ENCODE data around the gene LRRC75A. TPM values are rescaled to one million over a fixed set of nuclear protein-coding genes. Genes with fewer than 3 reads are reported as not detected.
"Not testable (repeated sequence)": the region's sequence is repeated elsewhere in the genome, so short reads cannot be mapped to it uniquely, and the experiment has no call there.

Gene LRRC75A
- total and polyA plus RNA-seq, 7 experiments from 2014 or later = 0.92 to 5.2 (median 3.3) TPM

GRCh38 chr17:16407911-16408588 lies 83.9 kb downstream of the LRRC75A start:
- CTCF ChIA-PET = no interaction called here
- POLR2A ChIA-PET = interaction anchor here (0.5 to 1.8 kb wide), 2 partner anchors 23 to 30 kb away, joined by 3 to 5 read pairs; no protein-coding TSS in a partner anchor
- intact Hi-C loops (cut with micrococcal nuclease) = no loop called here
- ATAC-seq = no peak
- Mint-ChIP-seq H3K4me3 (peak overlapping the region in 8 of 10 donors; percentile 4 to 71 (median 33)), H3K9me3 (no peaks in the 10 kb centered on the region), H3K27ac (no peak overlapping the region), H3K27me3 (peaks cover 0 to 38% (median 9%) of the 10 kb centered on the region in 5 donors), H3K4me1 (peaks cover 0 to 13% (median 6%) of the 10 kb centered on the region in 7 donors), H3K36me3 (peaks cover 0 to 1% (median 0%) of the 10 kb centered on the region in 5 donors)
- Histone ChIP-seq H3K4me3 (ENCODE audit: low read length) (no peak overlapping the region), H3K27me3 (ENCODE audit: control insufficient read depth in 2 of 2, insufficient read depth in 2 of 2, low read length in 2 of 2) (no peaks in the 10 kb centered on the region), H3K27ac (ENCODE audit: low read depth, low read length) (no peak overlapping the region), H3K4me1 (ENCODE audit: control insufficient read depth in 2 of 2, insufficient read depth in 2 of 2, low read length in 2 of 2) (no peaks in the 10 kb centered on the region), H3K9me3 (ENCODE audit: control insufficient read depth in 2 of 3, low read length in 3 of 3) (no peaks in the 10 kb centered on the region), H3K36me3 (ENCODE audit: control insufficient read depth in 2 of 3, insufficient read depth in 3 of 3, low read length in 3 of 3) (no peaks in the 10 kb centered on the region)
- DNase-seq = no peak

GRCh38 chr17:16406742-16407674 lies 85.0 kb downstream of the LRRC75A start:
- peak overlapping the region; percentile 14 to 83 (median 60) for H3K4me3 Mint-ChIP-seq
- peaks cover 0 to 11% (median 6%) of the 10 kb centered on the region in 7 donors for H3K4me1 Mint-ChIP-seq

GRCh38 chr17:16403847-16404246 lies 88.1 kb downstream of the LRRC75A start:
- H3K9me3 Mint-ChIP-seq; H3K27me3 ChIP-seq (ENCODE audit: control insufficient read depth in 2 of 2, insufficient read depth in 2 of 2, low read length in 2 of 2); H3K27ac Mint-ChIP-seq; H3K9me3 ChIP-seq (ENCODE audit: control insufficient read depth in 2 of 3, low read length in 3 of 3); POLR2A ChIA-PET; H3K4me3 Mint-ChIP-seq; H3K27ac ChIP-seq (ENCODE audit: low read depth, low read length); H3K4me3 ChIP-seq (ENCODE audit: low read length); ATAC-seq; intact Hi-C loops (cut with micrococcal nuclease); CTCF ChIA-PET; H3K36me3 Mint-ChIP-seq; H3K4me1 ChIP-seq (ENCODE audit: control insufficient read depth in 2 of 2, insufficient read depth in 2 of 2, low read length in 2 of 2); DNase-seq; H3K36me3 ChIP-seq (ENCODE audit: control insufficient read depth in 2 of 3, insufficient read depth in 3 of 3, low read length in 3 of 3): not testable (repeated sequence)
- peaks cover 5 to 36% (median 14%) of the 10 kb centered on the region in 5 donors for H3K27me3 Mint-ChIP-seq
- H3K4me1 Mint-ChIP-seq = peaks cover 2 to 13% (median 9%) of the 10 kb centered on the region in 7 donors

More at GRCh38 chr17:16406742-16407674, 85.0 kb downstream of the LRRC75A start:
- peak overlapping the region; percentile 55 for H3K4me3 ChIP-seq (ENCODE audit: low read length)
- Mint-ChIP-seq H3K27me3 (peaks cover 0 to 38% (median 12%) of the 10 kb centered on the region in 5 donors), H3K36me3 (no peaks in the 10 kb centered on the region), H3K9me3 (no peaks in the 10 kb centered on the region), H3K27ac (no peak overlapping the region)
- POLR2A ChIA-PET = interaction anchor here (0.8 to 1.8 kb wide), 2 partner anchors 12 to 31 kb away, joined by 5 to 6 read pairs; no protein-coding TSS in a partner anchor
- H3K27ac ChIP-seq (ENCODE audit: low read depth, low read length) = peak overlapping the region; percentile 14
- H3K9me3 ChIP-seq (ENCODE audit: control insufficient read depth in 2 of 3, low read length in 3 of 3) = no peaks in the 10 kb centered on the region
- CTCF ChIA-PET = no interaction called here
- H3K36me3 ChIP-seq (ENCODE audit: control insufficient read depth in 2 of 3, insufficient read depth in 3 of 3, low read length in 3 of 3) = no peaks in the 10 kb centered on the region
- intact Hi-C loops (cut with micrococcal nuclease) = no loop called here
- ATAC-seq (peak; percentile 18), DNase-seq (peak in 1 of 9 donors; percentile 10)
- no peaks in the 10 kb centered on the region for H3K4me1 ChIP-seq (ENCODE audit: control insufficient read depth in 2 of 2, insufficient read depth in 2 of 2, low read length in 2 of 2)
- no peaks in the 10 kb centered on the region for H3K27me3 ChIP-seq (ENCODE audit: control insufficient read depth in 2 of 2, insufficient read depth in 2 of 2, low read length in 2 of 2)

- ChIA-PET CTCF (no interaction called here), POLR2A (no interaction called here)
- Mint-ChIP-seq H3K27ac (peak overlapping the region in 3 of 9 donors; percentile 12 to 38 (median 22)), H3K4me3 (no peak overlapping the region), H3K36me3 (no peaks in the 10 kb centered on the region), H3K4me1 (peaks cover 0 to 10% (median 6%) of the 10 kb centered on the region in 7 donors), H3K27me3 (peaks cover 0 to 15% (median 7%) of the 10 kb centered on the region in 5 donors), H3K9me3 (no peaks in the 10 kb centered on the region)
- no peak for DNase-seq
- peak; percentile 41 for ATAC-seq
- no peaks in the 10 kb centered on the region for H3K27me3 ChIP-seq (ENCODE audit: control insufficient read depth in 2 of 2, insufficient read depth in 2 of 2, low read length in 2 of 2)
- H3K4me3 ChIP-seq (ENCODE audit: low read length) = no peak overlapping the region
- no peak overlapping the region for H3K27ac ChIP-seq (ENCODE audit: low read depth, low read length)
- H3K4me1 ChIP-seq (ENCODE audit: control insufficient read depth in 2 of 2, insufficient read depth in 2 of 2, low read length in 2 of 2) = no peaks in the 10 kb centered on the region
- intact Hi-C loops (cut with micrococcal nuclease) = no loop called here
- no peaks in the 10 kb centered on the region for H3K9me3 ChIP-seq (ENCODE audit: control insufficient read depth in 2 of 3, low read length in 3 of 3)
- no peaks in the 10 kb centered on the region for H3K36me3 ChIP-seq (ENCODE audit: control insufficient read depth in 2 of 3, insufficient read depth in 3 of 3, low read length in 3 of 3)
Measured at GRCh38 chr17:16398270-16399267, 93.4 kb downstream of the LRRC75A start.

- H3K27ac ChIP-seq (ENCODE audit: low read depth, low read length); DNase-seq; H3K4me1 ChIP-seq (ENCODE audit: control insufficient read depth in 2 of 2, insufficient read depth in 2 of 2, low read length in 2 of 2); H3K4me3 ChIP-seq (ENCODE audit: low read length); H3K36me3 ChIP-seq (ENCODE audit: control insufficient read depth in 2 of 3, insufficient read depth in 3 of 3, low read length in 3 of 3); POLR2A ChIA-PET; H3K27me3 ChIP-seq (ENCODE audit: control insufficient read depth in 2 of 2, insufficient read depth in 2 of 2, low read length in 2 of 2); H3K9me3 Mint-ChIP-seq; intact Hi-C loops (cut with micrococcal nuclease); H3K36me3 Mint-ChIP-seq; H3K9me3 ChIP-seq (ENCODE audit: control insufficient read depth in 2 of 3, low read length in 3 of 3); H3K27me3 Mint-ChIP-seq; ATAC-seq; H3K4me3 Mint-ChIP-seq: not testable (repeated sequence)
- peaks cover 0 to 10% (median 6%) of the 10 kb centered on the region in 7 donors for H3K4me1 Mint-ChIP-seq
- H3K27ac Mint-ChIP-seq = peak overlapping the region in 3 of 9 donors; percentile 24 to 43 (median 27)
- CTCF ChIA-PET = interaction anchor here (0.6 kb wide), 1 partner anchor 523 kb away, joined by 3 read pairs; no protein-coding TSS in a partner anchor
Measured at GRCh38 chr17:16396693-16397092, 95.3 kb downstream of the LRRC75A start.

- H3K9me3 ChIP-seq (ENCODE audit: control insufficient read depth in 2 of 3, low read length in 3 of 3); H3K36me3 Mint-ChIP-seq; H3K27me3 Mint-ChIP-seq; H3K36me3 ChIP-seq (ENCODE audit: control insufficient read depth in 2 of 3, insufficient read depth in 3 of 3, low read length in 3 of 3); H3K4me1 ChIP-seq (ENCODE audit: control insufficient read depth in 2 of 2, insufficient read depth in 2 of 2, low read length in 2 of 2); intact Hi-C loops (cut with micrococcal nuclease); H3K27ac Mint-ChIP-seq; H3K27me3 ChIP-seq (ENCODE audit: control insufficient read depth in 2 of 2, insufficient read depth in 2 of 2, low read length in 2 of 2); H3K4me3 ChIP-seq (ENCODE audit: low read length); ATAC-seq; POLR2A ChIA-PET; H3K4me3 Mint-ChIP-seq; CTCF ChIA-PET; H3K27ac ChIP-seq (ENCODE audit: low read depth, low read length); DNase-seq; H3K9me3 Mint-ChIP-seq: not testable (repeated sequence)
- H3K4me1 Mint-ChIP-seq = peaks cover 0 to 10% (median 6%) of the 10 kb centered on the region in 7 donors
Measured at GRCh38 chr17:16395887-16396286, 96.1 kb downstream of the LRRC75A start.
